H1 (cell line): ENCODE results near the gene CORO1C. TPM values are rescaled to one million over a fixed set of nuclear protein-coding genes. Genes with fewer than 3 reads are reported as not detected.

Experiments used
- CTCF ChIA-PET: fragments of 300-600 bp; sonication (Branson Sonifier 250); formaldehyde crosslinking; loops from one replicate; lab custom pipeline; 2021; ENCODE audit not compliant: partially characterized antibody; lab: Charles Lee
- POLR2A ChIA-PET: fragments of 300-600 bp; sonication (Branson Sonifier 250); formaldehyde crosslinking; loops from one replicate; lab custom pipeline; 2021; ENCODE audit warnings: inconsistent platforms; ENCODE audit not compliant: partially characterized antibody; lab: Charles Lee
- DNase-seq, 2 experiments: peaks; one replicate each; pipeline versions ENCODE4 v3.0.0 to v3.0.0-alpha.2; 2010 to 2022; ENCODE audit warnings: low spot score in 2 of 2, low read depth in 1 of 2, mixed read lengths in 1 of 2
- FAIRE-seq: peaks from 2 replicates; lab custom pipeline; 2011; peaks lifted over from hg19 to GRCh38; lab: Jason Lieb, UNC
- H2AFZ ChIP-seq: 2 replicates; pipeline ENCODE4 v1.8.1; 2012; ENCODE audit warnings: low read length, inconsistent platforms
- H2AK5ac ChIP-seq: 2 replicates; pipeline ENCODE4 v1.6.1; 2013; ENCODE audit warnings: low read depth, low read length
- H2BK120ac ChIP-seq: replicated peaks from 2 replicates; pipeline ENCODE3; 2013; ENCODE audit warnings: low read depth, low read length, inconsistent platforms
- H2BK12ac ChIP-seq: 2 replicates; pipeline ENCODE4 v1.6.1; 2013; ENCODE audit warnings: low read depth, low read length
- H2BK15ac ChIP-seq: 2 replicates; pipeline ENCODE4 v1.6.1; 2013; ENCODE audit warnings: low read length
- H2BK20ac ChIP-seq: 2 replicates; pipeline ENCODE4 v1.6.1; 2013; ENCODE audit warnings: low read length
- H2BK5ac ChIP-seq: 2 replicates; pipeline ENCODE4 v1.6.1; 2013; ENCODE audit warnings: low read depth, low read length
- H3K14ac ChIP-seq: 2 replicates; pipeline ENCODE4 v1.6.1; 2013; ENCODE audit warnings: inconsistent platforms; ENCODE audit not compliant: insufficient read length
- H3K18ac ChIP-seq: 2 replicates; pipeline ENCODE4 v1.6.1; 2013; ENCODE audit warnings: low read length; ENCODE audit errors: extremely low read depth
- H3K23ac ChIP-seq: 2 replicates; pipeline ENCODE4 v1.6.1; 2013; ENCODE audit warnings: inconsistent platforms; ENCODE audit not compliant: insufficient read length
- H3K23me2 ChIP-seq: 2 replicates; pipeline ENCODE4 v1.6.1; 2013; ENCODE audit warnings: low read depth, low read length
- H3K27ac ChIP-seq: 2 replicates; pipeline ENCODE4 v1.6.1; 2011; ENCODE audit warnings: low read depth, low read length, inconsistent platforms
- H3K27me3 ChIP-seq, 4 experiments: replicated peaks in 1 of 4; 1 replicate in 1 of 4; 2 replicates in 3 of 4; pipeline versions ENCODE4 v1.6.1 to v1.8.1; 2011 to 2013; ENCODE audit warnings: low read length in 3 of 4, mild to moderate bottlenecking in 3 of 4, inconsistent platforms in 2 of 4, mixed read lengths in 2 of 4, moderate library complexity in 1 of 4; ENCODE audit not compliant: control insufficient read depth in 3 of 4, insufficient read depth in 3 of 4; ENCODE audit errors: extremely low read depth in 1 of 4
- H3K36me3 ChIP-seq, 4 experiments: 2 replicates each; pipeline versions ENCODE4 v1.6.1 to v1.8.1; 2011 to 2013; ENCODE audit warnings: mild to moderate bottlenecking in 4 of 4, low read length in 3 of 4, moderate library complexity in 2 of 4, control low read depth in 1 of 4, inconsistent platforms in 1 of 4; ENCODE audit not compliant: insufficient read depth in 4 of 4, control insufficient read depth in 2 of 4
- H3K4ac ChIP-seq: replicated peaks from 2 replicates; pipeline ENCODE3; 2013; ENCODE audit warnings: low read length, low read depth, mixed read lengths, inconsistent platforms; ENCODE audit not compliant: insufficient read length
- H3K4me1 ChIP-seq, 4 experiments: replicated peaks in 1 of 4; 1 replicate in 1 of 4; 2 replicates in 3 of 4; pipeline versions ENCODE4 v1.6.1 to v1.8.1; 2011 to 2013; ENCODE audit warnings: low read length in 3 of 4, inconsistent platforms in 2 of 4, mixed read lengths in 1 of 4; ENCODE audit not compliant: insufficient read depth in 4 of 4, control insufficient read depth in 3 of 4
- H3K4me2 ChIP-seq, 2 experiments: 2 replicates each; pipeline versions ENCODE4 v1.6.1 to v1.8.1; 2011 to 2013; ENCODE audit warnings: low read depth in 2 of 2, low read length in 2 of 2, control low read depth in 1 of 2, inconsistent platforms in 1 of 2, mild to moderate bottlenecking in 1 of 2; ENCODE audit not compliant: insufficient read depth in 1 of 2
- H3K4me3 ChIP-seq, 4 experiments: fragments of 200-600, 300-600 bp in 1 of 4; sonication (generic), shearing (Covaris generic), sonication (Bioruptor Twin) in 1 of 4; 2 replicates each; pipeline versions ENCODE4 v1.5.1 to v1.8.1; 2011 to 2016; ENCODE audit warnings: low read length in 4 of 4, low read depth in 3 of 4, control low read depth in 2 of 4, inconsistent platforms in 2 of 4, mild to moderate bottlenecking in 2 of 4, mixed read lengths in 1 of 4, moderate library complexity in 1 of 4; ENCODE audit not compliant: insufficient read depth in 2 of 4; ENCODE audit errors: extremely low read depth in 1 of 4
- H3K56ac ChIP-seq: replicated peaks from 2 replicates; pipeline ENCODE3; 2013; ENCODE audit warnings: low read depth, mild to moderate bottlenecking, mixed read lengths, low read length, inconsistent platforms; ENCODE audit not compliant: insufficient read length
- H3K79me1 ChIP-seq: 2 replicates; pipeline ENCODE4 v1.6.1; 2013; ENCODE audit warnings: low read depth, low read length, control low read depth
- H3K79me2 ChIP-seq, 2 experiments: 2 replicates each; pipeline versions ENCODE4 v1.6.1 to v1.8.1; 2012 to 2013; ENCODE audit warnings: low read length in 2 of 2, mild to moderate bottlenecking in 2 of 2, inconsistent platforms in 1 of 2; ENCODE audit not compliant: insufficient read depth in 2 of 2, control insufficient read depth in 1 of 2
- H3K9ac ChIP-seq, 4 experiments: replicated peaks in 1 of 4; 1 replicate in 1 of 4; 2 replicates in 3 of 4; pipeline versions ENCODE4 v1.6.1 to v1.8.1; 2011 to 2013; ENCODE audit warnings: low read depth in 3 of 4, low read length in 3 of 4, control low read depth in 2 of 4, mild to moderate bottlenecking in 2 of 4, moderate library complexity in 2 of 4, inconsistent platforms in 1 of 4; ENCODE audit errors: extremely low read depth in 1 of 4
- H3K9me3 ChIP-seq, 2 experiments: 2 replicates each; pipeline versions ENCODE4 v1.6.1 to v1.8.1; 2012 to 2013; ENCODE audit warnings: mild to moderate bottlenecking in 2 of 2, moderate library complexity in 2 of 2, control low read depth in 1 of 2, inconsistent platforms in 1 of 2, low read depth in 1 of 2, low read length in 1 of 2, mixed read lengths in 1 of 2; ENCODE audit not compliant: insufficient read depth in 2 of 2
- H4K20me1 ChIP-seq, 2 experiments: replicated peaks in 1 of 2; 2 replicates each; pipeline versions ENCODE3 to v1.8.1; 2011 to 2013; ENCODE audit warnings: inconsistent platforms in 2 of 2, low read length in 2 of 2, mild to moderate bottlenecking in 1 of 2; ENCODE audit not compliant: insufficient read depth in 2 of 2, control insufficient read depth in 1 of 2
- H4K5ac ChIP-seq: 2 replicates; pipeline ENCODE4 v1.6.1; 2013; ENCODE audit warnings: low read length, low read depth, mixed read lengths, inconsistent platforms; ENCODE audit not compliant: insufficient read length
- H4K8ac ChIP-seq: 2 replicates; pipeline ENCODE4 v1.8.0; 2013; ENCODE audit warnings: mild to moderate bottlenecking, moderate library complexity, low read length, inconsistent platforms; ENCODE audit not compliant: insufficient read depth; ENCODE audit errors: extremely low read depth
- H4K91ac ChIP-seq: replicated peaks from 2 replicates; pipeline ENCODE3; 2013; ENCODE audit warnings: low read length, mixed read lengths, inconsistent platforms; ENCODE audit not compliant: insufficient read length
- JUND ChIP-seq: IDR thresholded peaks from 2 replicates; pipeline ENCODE4 v1.6.1; 2011; ENCODE audit warnings: mild to moderate bottlenecking, improper control_type of control experiment, low read length
- MAX ChIP-seq: IDR thresholded peaks from 2 replicates; pipeline ENCODE4 v1.6.1; 2012; ENCODE audit warnings: inconsistent platforms
- NANOG ChIP-seq: IDR thresholded peaks from 2 replicates; pipeline ENCODE4 v1.6.1; 2011; ENCODE audit warnings: low read length, low read depth, mild to moderate bottlenecking, inconsistent platforms; ENCODE audit not compliant: insufficient read depth, poor library complexity, severe bottlenecking
- NRF1 ChIP-seq: IDR thresholded peaks from 2 replicates; pipeline ENCODE4 v1.6.1; 2011; ENCODE audit warnings: mild to moderate bottlenecking, low read depth, low read length, improper control_type of control experiment
- SAP30 ChIP-seq: fragments of 300-600 bp; sonication (generic); IDR thresholded peaks from 2 replicates; pipeline ENCODE4 v1.7.1; 2012; ENCODE audit warnings: low read length, moderate library complexity, mild to moderate bottlenecking, inconsistent platforms; ENCODE audit not compliant: insufficient read depth, insufficient replicate concordance
- SIRT6 ChIP-seq: IDR thresholded peaks from one replicate; pipeline ENCODE4 v1.7.1; 2012; ENCODE audit warnings: low read length, inconsistent platforms
- WGBS, 2 experiments: shearing (Covaris generic) in 1 of 2; methylation state at CpG; one replicate each; pipeline versions ENCODE4 v1.1.6 to v1.1.7; 2013 to 2015; ENCODE audit warnings: low lambda C conversion rate in 2 of 2, mixed read lengths in 2 of 2, inconsistent platforms in 1 of 2, low coverage in 1 of 2, missing lambda C conversion rate in 1 of 2; ENCODE audit not compliant: insufficient replicate concordance in 2 of 2, insufficient coverage in 1 of 2, insufficient read length in 1 of 2; ENCODE audit errors: extremely low coverage in 1 of 2, missing lambda C conversion rate in 1 of 2; 5-methylcytosine and 5-hydroxymethylcytosine counted together
- polyA plus RNA-seq, 7 experiments: library from polyadenylated mRNA; depleted of rRNA in 3 of 7; stranded (reverse) in 5 of 7; unstranded in 2 of 7; fragments of >200 nt in 5 of 7; fragments of 200-250 nt in 2 of 7; gene quantifications; 1 replicate in 5 of 7; 2 replicates in 1 of 7; 4 replicates in 1 of 7; pipeline versions ENCODE4 v1.2.1 to v1.2.3, GENCODE V29; 2011 to 2013; ENCODE audit warnings: missing spikeins in 2 of 7, mixed read lengths in 2 of 7
- total RNA-seq: library from RNA; stranded (reverse); fragmentation: NEBNext Ultra II Directional; extraction: Animal tissue kit (Norgen Biotek cat#: 25700); gene quantifications from 2 replicates; pipeline ENCODE4 v1.2.1, GENCODE V29; 2021

CORO1C gene
- total and polyA plus RNA-seq, 2 of the 8 experiments (the other 6 are each of a cell fraction or from before 2014, with no cell fraction given) = 72.7 to 120 TPM

GRCh38 chr12:108696996-108697290 lies 34.4 kb downstream of the CORO1C start:
- H3K79me2 ChIP-seq = peaks cover 0 to 56% of the 10 kb centered on the region in 2 experiments; a peak in 2 of 4 replicates
- H3K56ac ChIP-seq = no peak overlapping the region
- H4K8ac ChIP-seq = no peak overlapping the region
- no peaks in the 10 kb centered on the region; a peak in 1 of 4 replicates for H3K9me3 ChIP-seq
- H3K4me1 ChIP-seq = peaks cover 4 to 18% (median 12%) of the 10 kb centered on the region in 4 experiments
- H3K23ac ChIP-seq = no peak overlapping the region
- H4K20me1 ChIP-seq = peaks cover 2 to 10% of the 10 kb centered on the region in 2 experiments
- H4K91ac ChIP-seq = no peak overlapping the region
- no peak overlapping the region for H2BK12ac ChIP-seq
- no peak overlapping the region for H2AK5ac ChIP-seq
- no peak overlapping the region for H2BK20ac ChIP-seq
- 83% methylated on average over 2 of the region's 2 CpGs; no CpG with 5 or more reads in 1 of the 2 experiments for WGBS, 2 experiments
- no peak for DNase-seq
- H2BK120ac ChIP-seq = no peak overlapping the region
- TF ChIP-seq NRF1 = no peak
- TF ChIP-seq MAX = no peak
- TF ChIP-seq JUND = no peak
- no peak for TF ChIP-seq SIRT6
- TF ChIP-seq SAP30 = no peak
- no peak for TF ChIP-seq NANOG
- H3K27me3 ChIP-seq = no peaks in the 10 kb centered on the region
- ChIA-PET POLR2A (no interaction called here), CTCF (no interaction called here)
- H3K4ac ChIP-seq = no peak overlapping the region
- H3K79me1 ChIP-seq = peaks cover 7% of the 10 kb centered on the region
- H3K4me2 ChIP-seq = no peak overlapping the region
- H2BK15ac ChIP-seq = no peak overlapping the region
- FAIRE-seq = no peak
- H2AFZ ChIP-seq = no peak overlapping the region
- H4K5ac ChIP-seq = no peak overlapping the region
- no peak overlapping the region for H3K4me3 ChIP-seq
- no peak overlapping the region for H3K14ac ChIP-seq
- H2BK5ac ChIP-seq = no peak overlapping the region
- H3K18ac ChIP-seq = no peak overlapping the region
- H3K9ac ChIP-seq = no peak overlapping the region
- peaks cover 3 to 16% (median 10%) of the 10 kb centered on the region in 4 experiments; a peak in 5 of 8 replicates for H3K36me3 ChIP-seq
- H3K27ac ChIP-seq = no peak overlapping the region
- no peaks in the 10 kb centered on the region for H3K23me2 ChIP-seq
